ENCODE results near the gene HTR4.
"Not testable (repeated sequence)": the region's sequence is repeated elsewhere in the genome, so short reads cannot be mapped to it uniquely, and the experiment has no call there.

Gene HTR4

DNA sequence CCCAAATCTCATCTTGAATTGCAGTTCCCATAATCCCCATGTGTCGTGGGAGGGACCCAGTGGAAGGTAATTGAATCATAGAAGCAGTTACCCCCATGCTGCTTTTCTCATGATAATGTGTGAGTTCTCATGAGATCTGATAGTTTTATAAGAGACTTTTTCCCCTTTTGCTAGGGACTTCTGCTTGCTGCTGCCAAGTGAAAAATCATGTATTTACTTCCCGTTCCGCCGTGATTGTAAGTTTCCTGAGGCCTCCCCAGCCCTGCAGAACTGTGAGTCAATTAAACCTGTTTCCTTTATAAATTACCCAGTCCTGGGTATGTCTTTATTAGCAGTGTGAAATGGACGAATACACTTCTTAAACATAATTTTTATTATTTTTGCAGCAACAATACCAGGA lies 185.6 kb downstream of the HTR4 start:
- FAIRE-seq, result not testable (repeated sequence)

DNA sequence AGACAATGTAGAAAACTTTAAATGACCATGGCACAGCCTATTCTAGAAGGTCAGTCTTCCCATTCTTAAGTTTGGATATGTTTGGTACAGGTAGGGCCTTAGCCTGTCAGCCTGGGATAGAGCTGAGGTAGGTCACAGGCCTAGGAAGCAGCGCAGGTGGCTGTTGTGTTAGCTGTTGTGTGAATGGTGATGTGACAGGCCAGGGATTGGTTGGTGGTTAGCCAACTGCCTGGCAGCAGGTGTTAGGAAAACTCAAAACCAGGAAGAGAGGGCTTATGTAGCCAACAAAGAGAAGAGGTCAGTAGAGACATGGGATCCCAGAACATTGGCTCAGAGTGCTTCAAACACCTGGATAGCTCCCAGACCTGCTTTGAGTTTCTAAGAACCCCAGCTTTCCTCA lies 186.4 kb downstream of the HTR4 start:
- FAIRE-seq, result no peak

DNA sequence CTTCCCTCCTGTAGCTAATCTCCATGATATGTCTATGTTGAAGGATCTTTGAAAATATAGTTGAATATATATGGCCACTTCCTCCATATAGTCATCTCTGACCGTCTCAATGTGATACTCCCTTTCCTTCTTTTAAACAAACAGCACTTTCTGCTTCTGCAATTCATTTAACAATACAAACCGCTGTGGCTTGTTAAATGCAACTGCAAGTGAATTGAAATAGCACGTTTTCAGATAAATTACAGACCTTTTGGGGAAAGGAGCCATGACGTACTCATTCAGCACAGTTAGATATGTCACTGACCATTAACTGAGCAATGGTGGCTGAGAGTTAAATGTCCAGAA lies 188.1 kb downstream of the HTR4 start:
- FAIRE-seq, result no peak

DNA sequence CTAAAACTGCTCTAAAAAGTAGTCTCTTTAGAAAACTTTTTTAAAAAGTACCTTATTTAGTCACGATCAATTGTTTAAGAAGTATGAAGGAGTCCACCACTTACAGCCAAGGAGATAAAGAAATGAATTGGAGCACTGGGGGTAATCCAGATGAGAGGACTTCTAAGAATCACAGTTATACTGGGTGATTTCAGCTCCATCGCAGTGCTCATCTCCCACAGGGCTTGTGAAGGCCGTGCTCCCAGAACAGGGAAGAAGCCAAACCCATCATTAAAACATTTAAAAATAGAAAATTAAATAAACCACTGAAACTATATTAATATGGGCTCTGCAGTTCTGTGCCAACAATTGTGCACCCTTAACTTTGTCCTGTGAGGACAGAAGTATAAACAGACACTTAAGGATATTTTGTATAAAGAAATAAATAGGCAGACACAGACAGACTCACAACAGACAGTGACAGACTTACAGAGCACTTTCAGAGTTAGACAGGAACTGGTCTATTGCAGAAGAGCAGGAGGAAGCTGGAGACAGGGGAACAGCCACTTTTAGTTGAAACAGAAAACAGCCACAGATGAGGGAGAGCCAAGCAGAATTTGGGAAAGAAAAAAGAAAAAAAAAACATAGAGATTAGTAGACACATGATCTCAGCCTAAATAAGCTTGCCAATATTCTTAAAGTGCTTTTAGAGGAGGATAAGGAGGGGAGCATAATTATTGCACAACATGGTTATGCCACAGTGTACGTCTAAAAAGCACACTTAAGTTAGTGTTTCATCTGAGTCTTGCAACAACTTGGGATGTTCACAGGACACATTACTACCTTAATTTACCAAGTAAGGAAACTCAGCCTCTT lies 188.7 kb downstream of the HTR4 start:
- FAIRE-seq, result no peak

- no peak for FAIRE-seq
Observed at GRCh38 chr5:148459669-148460068, 194.7 kb downstream of the HTR4 start.

GRCh38 chr5:148458036-148458888 lies 196.1 kb downstream of the HTR4 start:
- FAIRE-seq, result no peak

DNA sequence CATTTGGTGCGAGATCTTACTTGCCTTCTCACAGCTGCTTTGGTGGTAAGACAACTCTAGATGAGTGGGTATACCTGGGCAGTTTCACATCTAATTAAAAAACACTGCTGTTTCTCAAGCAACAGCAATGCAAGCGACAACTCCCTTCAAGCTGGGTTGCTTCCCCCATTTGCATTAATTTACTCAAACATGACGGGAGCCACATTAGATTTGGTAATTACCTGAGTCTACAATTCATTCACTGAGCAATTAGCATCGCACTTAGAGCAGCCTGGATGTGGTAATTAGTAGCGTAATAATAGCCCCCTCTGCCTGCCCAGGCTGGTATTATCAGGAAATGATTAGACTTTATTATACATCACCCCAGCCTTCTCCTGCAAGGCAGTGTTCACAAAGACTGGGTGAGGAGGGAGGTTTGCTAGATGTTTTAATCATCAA lies 197.1 kb downstream of the HTR4 start:
- no peak for FAIRE-seq

- no peak for FAIRE-seq
Observed at GRCh38 chr5:148455185-148455584, 199.1 kb downstream of the HTR4 start.

GRCh38 chr5:148454576-148454975 lies 199.8 kb downstream of the HTR4 start:
- FAIRE-seq, result no peak

DNA sequence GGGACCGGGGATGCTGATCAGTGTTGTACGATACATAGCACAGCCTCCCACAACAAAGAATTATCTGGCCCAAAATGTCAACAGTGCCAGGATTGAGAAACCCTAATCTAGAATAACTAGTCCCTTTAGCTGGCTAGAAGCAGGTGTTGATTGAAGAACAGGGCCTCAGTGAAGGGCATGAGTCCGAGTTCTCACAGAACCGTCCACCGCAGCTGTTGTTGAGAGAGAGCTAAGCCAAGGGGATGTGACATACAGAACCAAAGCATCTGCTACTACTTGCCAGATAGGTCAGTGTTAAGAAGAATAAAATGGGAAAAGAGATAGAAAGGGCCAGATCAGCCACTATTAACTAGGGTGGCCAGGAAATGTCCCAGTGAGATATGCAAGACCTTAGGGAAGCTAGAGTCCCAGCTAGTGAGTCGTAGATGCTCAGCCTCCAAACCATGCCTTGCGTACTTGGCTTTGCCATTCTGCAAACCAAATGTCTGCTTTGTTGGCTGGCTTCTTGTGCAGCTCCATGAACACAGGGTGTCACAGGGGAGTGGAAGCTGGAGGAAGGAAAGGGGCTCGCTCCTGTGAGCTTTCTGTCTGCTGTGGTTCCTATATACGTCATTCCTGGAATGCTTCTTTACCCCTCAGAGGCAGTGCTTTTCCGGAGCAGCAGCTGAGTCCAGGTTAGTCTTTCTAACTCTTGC lies 201.7 kb downstream of the HTR4 start:
- no peak for FAIRE-seq

- FAIRE-seq, result no peak
Observed at GRCh38 chr5:148446611-148447010, 207.7 kb downstream of the HTR4 start.

DNA sequence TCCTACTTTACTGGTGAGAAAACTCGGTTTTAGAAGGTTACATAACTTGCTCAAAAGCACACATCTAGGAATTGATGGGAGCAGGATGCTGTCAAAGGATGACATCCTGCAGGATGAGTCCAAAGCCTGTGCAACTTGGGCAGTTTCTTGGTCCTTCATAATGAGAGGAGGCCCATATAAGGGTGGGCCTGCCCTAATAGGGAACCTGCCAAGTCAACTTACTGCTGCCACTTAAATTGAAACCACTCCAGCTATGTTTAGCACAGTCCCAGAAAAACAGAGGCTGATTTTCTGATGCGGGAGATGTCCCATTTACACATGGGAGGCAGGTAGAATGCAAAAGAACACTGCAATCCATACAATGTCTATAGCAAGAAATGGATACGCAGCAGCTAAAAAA lies 208.7 kb downstream of the HTR4 start:
- FAIRE-seq, result no peak

DNA sequence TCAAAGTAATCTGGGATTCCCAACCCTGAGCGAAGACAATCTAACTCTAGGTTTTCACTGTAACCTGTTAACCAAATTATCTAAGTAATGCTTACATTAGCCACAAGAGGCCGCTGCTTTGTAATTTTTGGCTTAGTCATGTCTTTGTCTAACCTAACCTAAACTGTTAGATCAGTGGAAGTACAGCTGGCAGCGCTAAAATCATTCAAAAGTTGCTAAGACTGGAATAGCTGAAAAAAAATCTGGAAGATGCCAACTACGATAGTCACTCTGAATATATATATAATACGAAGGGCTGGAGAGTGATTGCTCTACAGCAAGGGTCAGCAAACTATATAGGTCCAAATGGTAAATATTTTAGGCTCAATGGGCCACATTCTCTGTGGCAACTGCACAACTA lies 210.3 kb downstream of the HTR4 start:
- FAIRE-seq, result peak; percentile 85

- no peak for FAIRE-seq
Observed at GRCh38 chr5:148443241-148443640, 211.1 kb downstream of the HTR4 start.

- no peak for FAIRE-seq
Observed at GRCh38 chr5:148438933-148439332, 215.4 kb downstream of the HTR4 start.

GRCh38 chr5:148437249-148437648 lies 217.1 kb downstream of the HTR4 start:
- no peak for FAIRE-seq

DNA sequence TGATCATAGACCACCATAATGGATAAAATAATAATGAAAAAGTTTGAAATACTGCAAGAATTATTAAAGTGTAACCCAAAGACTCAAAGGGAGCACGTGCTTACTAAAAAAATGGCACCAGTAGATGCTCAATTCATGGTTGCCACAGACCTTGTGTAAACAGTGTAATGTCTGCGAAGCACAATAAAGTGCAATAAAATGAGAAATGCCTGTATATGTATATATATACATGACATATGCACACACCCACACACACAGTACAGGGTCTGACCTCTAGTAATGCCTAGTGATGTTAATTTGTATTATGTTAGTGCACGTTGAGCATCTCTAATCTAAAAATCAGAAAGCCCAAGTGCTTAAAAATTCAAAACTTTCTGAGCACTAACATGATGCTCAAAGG lies 218.3 kb downstream of the HTR4 start:
- FAIRE-seq, result no peak

GRCh38 chr5:148433826-148434225 lies 220.5 kb downstream of the HTR4 start:
- no peak for FAIRE-seq
